Esophagus muscularis mucosa (tissue), 4 donors: ENCODE results near the gene WASF2. TPM values are rescaled to one million over a fixed set of nuclear protein-coding genes. Genes with fewer than 3 reads are reported as not detected.
A peak's percentile ranks its signal among the peaks of the same experiment; 100 is the strongest.

Source experiments
- DNase-seq: peaks from one replicate; pipeline ENCODE4 v3.0.0-alpha.2; 2017; ENCODE audit errors: extremely low spot score
- H3K27ac ChIP-seq, 4 donors: fragments of 200-600 bp; sonication (generic); replicated peaks in 1 of 4; 1 replicate in 3 of 4; 2 replicates in 1 of 4; pipeline ENCODE4 v1.5.1; 2016 to 2019; ENCODE audit warnings: mild to moderate bottlenecking in 1 of 4
- H3K27me3 ChIP-seq, 4 donors: fragments of 200-600 bp; sonication (generic); one replicate each; pipeline versions ENCODE4 v1.5.1 to v1.6.0; 2016 to 2019
- H3K36me3 ChIP-seq, 4 donors: fragments of 200-600 bp; sonication (generic); one replicate each; pipeline ENCODE4 v1.5.1; 2016 to 2019
- H3K4me1 ChIP-seq, 4 donors: fragments of 200-600 bp; sonication (generic); one replicate each; pipeline ENCODE4 v1.5.1; 2016 to 2019
- H3K4me3 ChIP-seq, 4 donors: fragments of 200-600 bp; sonication (generic); 1 replicate in 2 of 4; 2 replicates in 2 of 4; pipeline ENCODE4 v1.5.1; 2016 to 2019; ENCODE audit warnings: mild to moderate bottlenecking in 4 of 4, moderate library complexity in 1 of 4
- H3K9me3 ChIP-seq, 4 donors: fragments of 200-600 bp; sonication (generic); 1 replicate in 3 of 4; 2 replicates in 1 of 4; pipeline ENCODE4 v1.5.1; 2016 to 2019
- CTCF ChIP-seq, 3 experiments: fragments of 200-600 bp in 2 of 3; fragments of 450-650 bp in 1 of 3; sonication (generic) in 2 of 3; IDR thresholded peaks; one replicate each; pipeline ENCODE4 v1.5.1; 2017 to 2019; ENCODE audit warnings: antibody characterized with exemption in 3 of 3, mild to moderate bottlenecking in 2 of 3, moderate library complexity in 1 of 3
- EP300 ChIP-seq: sonication (generic); formaldehyde crosslinking; IDR thresholded peaks from one replicate; pipeline ENCODE4 v1.6.1; 2017; ENCODE audit warnings: antibody characterized with exemption
- POLR2A ChIP-seq: fragments of 450-650 bp; IDR thresholded peaks from one replicate; pipeline ENCODE4 v1.6.1; 2017; ENCODE audit warnings: antibody characterized with exemption, moderate library complexity, mild to moderate bottlenecking, low read depth
- POLR2AphosphoS5 ChIP-seq, 2 donors: sonication (generic); formaldehyde crosslinking; IDR thresholded peaks; one replicate each; pipeline ENCODE4 v1.6.1; 2017; ENCODE audit warnings: antibody characterized with exemption in 2 of 2
- WGBS: methylation state at CpG from one replicate; pipeline ENCODE4 v1.1.5; 2018; 5-methylcytosine and 5-hydroxymethylcytosine counted together
- intact Hi-C: fragments of 100-400 bp; cut with DNase I; formaldehyde crosslinking; loops from one replicate; pipeline ENCODE4 v1.15.1; 2023
- total RNA-seq, 4 donors: library from RNA; depleted of rRNA; stranded (reverse); fragments of >200 nt; gene quantifications; one replicate each; pipeline versions ENCODE4 v1.1.0 to v1.2.1, GENCODE V29; 2016

Gene WASF2
- total RNA-seq, 4 donors from 2014 or later, result 78.5 to 141 (median 101) TPM

- no peak for TF ChIP-seq POLR2A
- TF ChIP-seq CTCF (IDR thresholded peaks at IDR 0.05), result no peak
- TF ChIP-seq EP300, result no peak
- no peak for TF ChIP-seq POLR2AphosphoS5 (IDR thresholded peaks at IDR 0.05)
- H3K4me1 ChIP-seq, result peaks cover 73 to 84% (median 79%) of the 10 kb centered on the region in 4 donors
- peaks cover 9 to 31% (median 29%) of the 10 kb centered on the region in 4 donors for H3K36me3 ChIP-seq
- H3K9me3 ChIP-seq, result no peaks in the 10 kb centered on the region
- peak overlapping the region; percentile 73 to 79 (median 76) for H3K27ac ChIP-seq
- intact Hi-C loops, result loop anchor here (5.0 kb wide), 1 partner anchor 203 kb away; no protein-coding TSS in a partner anchor
- no peaks in the 10 kb centered on the region for H3K27me3 ChIP-seq
- peak overlapping the region in 1 of 4 donors; percentile 7 for H3K4me3 ChIP-seq
- no peak for DNase-seq
These were observed 86.0 kb downstream of the WASF2 start for GRCh38 chr1:27403931-27404330.

- 27% methylated on average over 18 of the region's 24 CpGs for WGBS
- H3K9me3 ChIP-seq, result no peaks in the 10 kb centered on the region
- intact Hi-C loops, result loop anchor here (5.0 kb wide), 1 partner anchor 204 kb away; no protein-coding TSS in a partner anchor
- H3K4me3 ChIP-seq, result peak overlapping the region in 3 of 4 donors; percentile 7 to 41 (median 9)
- H3K27ac ChIP-seq, result peak overlapping the region; percentile 73 to 79 (median 76)
- DNase-seq, result peak; percentile 95
- no peaks in the 10 kb centered on the region for H3K27me3 ChIP-seq
- peaks cover 8 to 24% (median 21%) of the 10 kb centered on the region in 4 donors for H3K36me3 ChIP-seq
- TF ChIP-seq CTCF (IDR thresholded peaks at IDR 0.05) (peak in 1 of 3 experiments; percentile 17), EP300 (no peak), POLR2AphosphoS5 (IDR thresholded peaks at IDR 0.05) (peak; percentile 36 to 37), POLR2A (no peak)
- peaks cover 78 to 88% (median 82%) of the 10 kb centered on the region in 4 donors for H3K4me1 ChIP-seq
These were observed 86.8 kb downstream of the WASF2 start for GRCh38 chr1:27403065-27403726.

GRCh38 chr1:27402349-27402754 is 87.6 kb downstream of the WASF2 start:
- Histone ChIP-seq H3K4me3 (no peak overlapping the region), H3K27me3 (no peaks in the 10 kb centered on the region), H3K27ac (peak overlapping the region; percentile 73 to 79 (median 76)), H3K9me3 (no peaks in the 10 kb centered on the region), H3K4me1 (peaks cover 82 to 87% (median 84%) of the 10 kb centered on the region in 4 donors), H3K36me3 (peaks cover 0 to 15% (median 13%) of the 10 kb centered on the region in 4 donors)
- DNase-seq, result peak; percentile 95
- intact Hi-C loops, result loop anchor here (5.0 kb wide), 1 partner anchor 205 kb away; no protein-coding TSS in a partner anchor
- 29% methylated on average over 8 of the region's 8 CpGs for whole genome bisulfite sequencing
- TF ChIP-seq CTCF (IDR thresholded peaks at IDR 0.05) (peak; percentile 71 to 82 (median 73)), EP300 (no peak), POLR2AphosphoS5 (IDR thresholded peaks at IDR 0.05) (peak; percentile 67 to 78)

- H3K36me3 ChIP-seq, result peaks cover 0 to 1% (median under 1%) of the 10 kb centered on the region in 4 donors
- peaks cover 73 to 86% (median 81%) of the 10 kb centered on the region in 4 donors for H3K4me1 ChIP-seq
- WGBS, result 75% methylated on average over 1 of the region's 5 CpGs
- no peak for DNase-seq
- H3K9me3 ChIP-seq, result no peaks in the 10 kb centered on the region
- H3K4me3 ChIP-seq, result no peak overlapping the region
- H3K27ac ChIP-seq, result no peak overlapping the region
- no peaks in the 10 kb centered on the region for H3K27me3 ChIP-seq
- intact Hi-C loops, result loop anchor here (5.0 kb wide), 1 partner anchor 206 kb away; no protein-coding TSS in a partner anchor
- TF ChIP-seq POLR2AphosphoS5 (IDR thresholded peaks at IDR 0.05) (peak in 1 of 2 donors; percentile 41), POLR2A (no peak)
These were observed 89.0 kb downstream of the WASF2 start for GRCh38 chr1:27400963-27401341.
